A673 (cell line): ENCODE results near the gene SEPTIN10. TPM values are rescaled to one million over a fixed set of nuclear protein-coding genes. Genes with fewer than 3 reads are reported as not detected.

Source experiments
- BruUV-seq: library from RNA; stranded (reverse); fragments of 400-500 nt; replicated peaks from 2 replicates; lab custom pipeline; 2021; lab: Mats Ljungman, UMichigan
- CTCF ChIA-PET: fragments of 300-600 bp; sonication (Branson Sonifier 250); formaldehyde crosslinking; loops from one replicate; lab custom pipeline; 2022; ENCODE audit warnings: antibody characterized with exemption; lab: Charles Lee
- POLR2A ChIA-PET: fragments of 300-600 bp; sonication (Branson Sonifier 250); formaldehyde crosslinking; loops from one replicate; lab custom pipeline; 2022; ENCODE audit warnings: antibody characterized with exemption; ENCODE audit not compliant: low non-redundant PET; lab: Charles Lee
- DNase-seq: peaks from one replicate; pipeline ENCODE4 v3.0.0-alpha.2; 2015; ENCODE audit warnings: low spot score
- H3K27ac ChIP-seq: fragments of 200-600 bp; sonication (generic); 2 replicates; pipeline ENCODE4 v1.5.1; 2016; ENCODE audit warnings: mixed run types, low read depth, mild to moderate bottlenecking, mixed read lengths, antibody characterized with exemption, low read length; ENCODE audit not compliant: poor library complexity, severe bottlenecking
- H3K27me3 ChIP-seq: fragments of 200-600 bp; sonication (generic); replicated peaks from 2 replicates; pipeline ENCODE4 v1.6.1; 2017; ENCODE audit warnings: mixed run types, low read depth, mild to moderate bottlenecking, mixed read lengths, antibody characterized with exemption, low read length; ENCODE audit not compliant: insufficient read depth, poor library complexity
- H3K36me3 ChIP-seq: fragments of 200-600 bp; sonication (generic); 2 replicates; pipeline ENCODE4 v1.6.1; 2016; ENCODE audit warnings: mixed run types, mild to moderate bottlenecking, mixed read lengths, antibody characterized with exemption, low read length; ENCODE audit not compliant: insufficient read depth, poor library complexity, severe bottlenecking
- H3K4me1 ChIP-seq: fragments of 200-600 bp; sonication (generic); 2 replicates; pipeline ENCODE4 v1.6.1; 2017; ENCODE audit warnings: mixed run types, mild to moderate bottlenecking, mixed read lengths, antibody characterized with exemption, low read length; ENCODE audit not compliant: insufficient read depth, poor library complexity, severe bottlenecking
- H3K4me3 ChIP-seq: fragments of 200-600 bp; sonication (generic); 2 replicates; pipeline ENCODE4 v1.5.1; 2016; ENCODE audit warnings: low read depth, mixed run types, mild to moderate bottlenecking, mixed read lengths, low read length; ENCODE audit not compliant: poor library complexity, severe bottlenecking
- H3K9me3 ChIP-seq: fragments of 200-600 bp; sonication (generic); 2 replicates; pipeline ENCODE4 v1.6.1; 2016; ENCODE audit warnings: mixed run types, low read depth, mild to moderate bottlenecking, mixed read lengths, antibody characterized with exemption, low read length; ENCODE audit not compliant: poor library complexity, severe bottlenecking
- EZH2 ChIP-seq: fragments of 200-600 bp; sonication (generic); IDR thresholded peaks from 2 replicates; pipeline ENCODE4 v1.6.1; 2017; ENCODE audit warnings: borderline replicate concordance, low read depth, mild to moderate bottlenecking, mixed read lengths, antibody characterized with exemption, low read length; ENCODE audit not compliant: poor library complexity, severe bottlenecking
- intact Hi-C: fragments of 100-400 bp; cut with micrococcal nuclease; formaldehyde crosslinking; loops from one replicate; pipeline ENCODE4 v1.10.0; 2022; ENCODE audit not compliant: unreplicated experiment
- total RNA-seq: library from RNA; stranded (reverse); gene quantifications from 2 replicates; pipeline ENCODE4 v1.2.3, GENCODE V29; 2021
- TF ChIP-seq, protein P1 (sequence below): fragments of 300-800, 200-600 bp; sonication (generic); conservative IDR thresholded peaks from 2 replicates; pipeline ENCODE4 v1.5.1; 2017; ENCODE audit warnings: low read depth, mild to moderate bottlenecking, antibody characterized with exemption, low read length, moderate library complexity, mixed read lengths

SEPTIN10 gene
- total RNA-seq, 1 experiment from 2014 or later, result 118 TPM

DNA sequence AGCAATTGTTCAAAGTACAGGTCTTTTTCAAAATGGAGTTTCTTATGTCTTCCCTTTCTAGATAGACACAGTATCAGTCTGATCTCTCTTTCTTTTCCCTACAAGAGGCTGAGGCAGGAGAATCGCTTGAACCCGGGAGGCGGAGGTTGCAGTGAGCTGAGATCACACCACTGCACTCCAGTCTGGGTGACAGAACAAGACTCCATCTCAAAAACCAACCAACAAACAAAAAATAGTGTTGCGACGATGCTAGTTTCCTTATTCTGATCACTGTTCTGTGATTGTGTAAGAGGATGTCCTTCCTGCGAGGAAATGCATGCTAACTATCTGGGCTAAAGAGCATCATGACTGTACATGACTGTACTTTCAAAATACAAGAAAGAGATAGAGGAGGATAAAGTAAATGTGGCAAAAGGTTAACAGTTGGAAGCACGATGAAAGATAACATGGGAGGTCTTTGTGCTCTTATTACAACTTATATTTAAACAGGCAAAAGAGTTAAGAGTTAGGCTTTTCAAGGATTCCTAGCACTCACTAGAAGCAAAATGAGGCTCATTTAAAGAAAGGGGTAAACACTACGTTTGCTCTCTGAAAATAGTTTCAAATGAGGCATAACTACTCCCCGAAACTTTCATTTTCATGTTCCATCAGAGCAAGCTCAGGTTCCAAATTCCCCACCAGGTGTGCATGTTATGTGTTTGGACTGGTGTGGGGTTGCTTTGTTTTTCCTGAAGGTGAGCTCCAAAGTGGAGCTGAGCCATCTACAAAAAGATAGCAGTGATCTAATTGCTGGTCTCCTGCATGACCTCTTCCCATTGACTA, 24.2 kb upstream of the SEPTIN10 start:
- Histone ChIP-seq H3K27ac (no peak overlapping the region), H3K4me3 (no peak overlapping the region), H3K9me3 (no peaks in the 10 kb centered on the region), H3K4me1 (no peaks in the 10 kb centered on the region), H3K27me3 (no peaks in the 10 kb centered on the region), H3K36me3 (no peaks in the 10 kb centered on the region)
- DNase-seq, result no peak
- no peak for TF ChIP-seq EZH2
- TF ChIP-seq, protein P1, sequence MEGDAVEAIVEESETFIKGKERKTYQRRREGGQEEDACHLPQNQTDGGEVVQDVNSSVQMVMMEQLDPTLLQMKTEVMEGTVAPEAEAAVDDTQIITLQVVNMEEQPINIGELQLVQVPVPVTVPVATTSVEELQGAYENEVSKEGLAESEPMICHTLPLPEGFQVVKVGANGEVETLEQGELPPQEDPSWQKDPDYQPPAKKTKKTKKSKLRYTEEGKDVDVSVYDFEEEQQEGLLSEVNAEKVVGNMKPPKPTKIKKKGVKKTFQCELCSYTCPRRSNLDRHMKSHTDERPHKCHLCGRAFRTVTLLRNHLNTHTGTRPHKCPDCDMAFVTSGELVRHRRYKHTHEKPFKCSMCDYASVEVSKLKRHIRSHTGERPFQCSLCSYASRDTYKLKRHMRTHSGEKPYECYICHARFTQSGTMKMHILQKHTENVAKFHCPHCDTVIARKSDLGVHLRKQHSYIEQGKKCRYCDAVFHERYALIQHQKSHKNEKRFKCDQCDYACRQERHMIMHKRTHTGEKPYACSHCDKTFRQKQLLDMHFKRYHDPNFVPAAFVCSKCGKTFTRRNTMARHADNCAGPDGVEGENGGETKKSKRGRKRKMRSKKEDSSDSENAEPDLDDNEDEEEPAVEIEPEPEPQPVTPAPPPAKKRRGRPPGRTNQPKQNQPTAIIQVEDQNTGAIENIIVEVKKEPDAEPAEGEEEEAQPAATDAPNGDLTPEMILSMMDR, result no peak
- POLR2A ChIA-PET, result no interaction called here
- BruUV-seq, result no TSS peak
- CTCF ChIA-PET, result no interaction called here
- intact Hi-C loops, result no loop called here

DNA sequence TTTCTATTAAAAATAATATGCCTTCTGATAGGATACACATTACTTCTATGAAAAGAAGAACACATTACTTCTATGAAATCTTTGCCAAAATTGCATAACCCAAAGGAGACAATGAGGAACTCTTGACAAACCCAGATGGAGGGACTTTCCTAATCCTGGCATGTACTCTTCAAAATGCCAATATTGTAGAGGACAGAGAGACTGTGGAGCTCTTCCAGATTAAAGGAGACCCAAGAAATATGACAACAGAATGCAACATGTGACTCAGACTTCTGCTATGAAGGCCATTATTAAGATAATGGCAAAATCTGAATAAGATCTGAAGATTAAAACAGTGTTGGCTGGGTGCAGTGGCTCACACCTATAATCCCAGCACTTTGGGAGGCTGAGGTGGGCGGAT, 22.6 kb upstream of the SEPTIN10 start:
- BruUV-seq, result no TSS peak
- CTCF ChIA-PET, result no interaction called here
- DNase-seq, result no peak

DNA sequence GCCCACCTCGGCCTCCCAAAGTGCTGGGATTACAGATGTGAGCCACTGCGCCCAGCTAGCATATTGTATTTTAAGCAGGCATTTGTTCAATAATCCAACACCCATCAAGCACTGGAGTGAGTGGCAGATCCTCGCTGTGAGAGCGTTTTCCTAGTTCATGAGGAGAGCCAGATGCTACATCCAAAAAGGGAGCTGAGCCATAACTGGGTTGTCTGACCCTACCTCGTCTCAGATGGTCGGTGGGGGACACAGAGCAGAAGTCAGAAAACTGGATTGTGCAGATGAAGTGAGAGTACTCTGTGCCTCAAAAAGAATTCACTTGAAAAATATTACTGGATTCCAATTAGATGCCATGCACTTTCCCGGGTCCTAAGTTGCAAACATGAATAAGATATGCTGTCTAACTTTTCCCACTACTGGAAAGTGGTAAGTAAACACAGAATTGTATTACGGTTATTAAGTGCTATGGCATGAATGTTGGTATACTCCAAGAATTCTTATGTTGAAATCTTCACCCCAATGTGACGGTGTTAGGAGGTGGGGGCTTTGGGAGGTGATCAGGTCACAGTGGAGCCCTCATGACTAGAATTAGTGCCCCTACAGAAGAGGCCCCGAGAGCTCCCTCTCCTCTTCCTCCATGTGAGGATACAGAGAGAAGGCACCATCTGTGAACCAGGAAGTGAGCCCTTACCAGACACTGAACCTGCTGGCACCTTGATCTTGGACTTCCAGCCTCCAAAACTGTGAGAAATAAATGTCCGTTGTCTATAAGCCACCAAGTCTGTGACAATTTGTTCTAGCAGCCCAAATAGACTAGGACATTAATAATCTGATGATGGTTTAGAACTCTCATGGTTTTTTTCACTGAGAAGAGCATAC, 21.9 kb upstream of the SEPTIN10 start:
- Histone ChIP-seq H3K27ac (no peak overlapping the region), H3K36me3 (no peaks in the 10 kb centered on the region), H3K4me1 (no peaks in the 10 kb centered on the region), H3K9me3 (no peaks in the 10 kb centered on the region), H3K27me3 (no peaks in the 10 kb centered on the region), H3K4me3 (no peak overlapping the region)
- TF ChIP-seq EZH2, result no peak
- TF ChIP-seq, protein P1, result no peak
- ChIA-PET POLR2A (no interaction called here), CTCF (no interaction called here)
- intact Hi-C loops, result no loop called here
- DNase-seq, result no peak
- no TSS peak for BruUV-seq

More for the DNA sequence above, 22.6 kb upstream of the SEPTIN10 start:
- H3K27ac ChIP-seq, result no peak overlapping the region
- no peaks in the 10 kb centered on the region for H3K4me1 ChIP-seq
- no peaks in the 10 kb centered on the region for H3K27me3 ChIP-seq
- H3K36me3 ChIP-seq, result no peaks in the 10 kb centered on the region
- TF ChIP-seq EZH2, result no peak
- TF ChIP-seq, protein P1, result no peak
- no peaks in the 10 kb centered on the region for H3K9me3 ChIP-seq
- POLR2A ChIA-PET, result no interaction called here
- intact Hi-C loops, result no loop called here
- H3K4me3 ChIP-seq, result no peak overlapping the region
